Lower lobe of right lung (tissue), 2 donors: ENCODE measurements around the gene HOXA3. TPM values are rescaled to one million over a fixed set of nuclear protein-coding genes. Genes with fewer than 3 reads are reported as not detected.

Source experiments
- ATAC-seq, 2 donors: fragments of 200-7000 bp; cut with Tn5 transposase; one replicate each; pipeline ENCODE4 v1.9.1; 2020 to 2022; ENCODE audit warnings: mild to moderate bottlenecking in 2 of 2, moderate library complexity in 2 of 2
- DNase-seq: peaks from one replicate; pipeline ENCODE4 v3.0.0-alpha.2; 2020
- H3K27ac ChIP-seq: fragments of 200-600 bp; one replicate; pipeline ENCODE4 v1.8.0; 2022
- H3K27me3 ChIP-seq: fragments of 200-600 bp; one replicate; pipeline ENCODE4 v1.8.0; 2022; ENCODE audit warnings: low read depth
- H3K36me3 ChIP-seq: fragments of 200-600 bp; one replicate; pipeline ENCODE4 v1.8.0; 2022; ENCODE audit warnings: mild to moderate bottlenecking
- H3K4me1 ChIP-seq: fragments of 200-600 bp; one replicate; pipeline ENCODE4 v1.8.0; 2022
- H3K4me3 ChIP-seq: fragments of 200-600 bp; one replicate; pipeline ENCODE4 v1.8.0; 2022; ENCODE audit warnings: mild to moderate bottlenecking
- H3K9me3 ChIP-seq: fragments of 200-600 bp; one replicate; pipeline ENCODE4 v1.8.0; 2022
- CTCF ChIP-seq: fragments of 200-600 bp; IDR thresholded peaks from one replicate; pipeline ENCODE4 v1.8.0; 2022; ENCODE audit warnings: antibody characterized with exemption, mild to moderate bottlenecking
- intact Hi-C: fragments of 100-400 bp; cut with DNase I; formaldehyde crosslinking; loops from one replicate; pipeline ENCODE4 v1.11.0; 2022
- total RNA-seq: library from RNA; stranded (reverse); fragmentation: NEBNext Ultra II Directional; extraction: Animal tissue kit (Norgen Biotek cat#: 25700); gene quantifications from one replicate; pipeline ENCODE4 v1.2.1, GENCODE V29; 2021
- donor health status: DM: no; HTN: yes; CAD: no; lungs with severe emphysema.

HOXA3 gene
- total RNA-seq, 1 donor from 2014 or later, result 4.6 TPM

DNA sequence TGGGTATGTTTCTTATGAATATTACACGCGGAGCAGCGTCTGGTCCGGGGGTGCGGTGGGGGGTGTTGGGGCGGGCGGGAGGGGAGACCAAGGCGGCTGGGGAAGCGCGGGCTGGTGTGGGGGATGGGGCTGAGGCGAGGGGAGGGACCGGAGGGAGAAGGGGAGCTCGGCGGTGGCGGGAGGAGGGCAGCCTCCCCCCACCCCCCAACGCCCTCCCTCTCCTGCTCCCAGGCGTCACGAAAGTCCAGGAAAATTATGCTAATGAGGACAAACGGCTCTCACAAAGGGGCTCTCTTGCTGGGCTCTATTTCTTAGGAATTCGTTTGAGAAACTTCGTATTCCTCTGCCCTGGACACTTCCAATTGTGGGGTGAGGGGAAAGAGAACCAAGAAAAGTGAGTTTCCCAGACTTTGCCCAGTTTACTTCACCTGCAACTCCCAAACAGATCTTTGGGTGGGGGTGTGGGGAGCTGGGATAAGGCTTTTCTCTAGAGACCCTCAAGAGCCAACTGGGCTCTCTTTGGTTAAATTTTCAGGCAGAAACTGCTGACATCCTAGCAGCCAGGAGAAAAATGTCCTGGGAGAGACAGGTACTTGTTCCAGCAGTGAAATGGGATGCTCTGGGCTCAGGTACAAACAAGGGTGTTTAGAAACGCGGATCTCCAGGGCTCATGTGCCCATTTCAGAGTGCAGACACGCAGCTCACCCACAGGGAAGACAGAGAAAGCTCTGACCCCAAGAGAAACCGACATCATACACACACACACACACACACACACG is 38.2 kb downstream of the HOXA3 start:
- no peak for DNase-seq
- no peaks in the 10 kb centered on the region for H3K36me3 ChIP-seq
- H3K27ac ChIP-seq, result peak overlapping the region; percentile 89
- peak overlapping the region; percentile 54 for H3K4me3 ChIP-seq
- no peaks in the 10 kb centered on the region for H3K9me3 ChIP-seq
- H3K4me1 ChIP-seq, result peaks cover 28% of the 10 kb centered on the region
- intact Hi-C loops, result no loop called here
- ATAC-seq, result peak; percentile 44 to 52
- TF ChIP-seq CTCF, result no peak
- peaks cover 9% of the 10 kb centered on the region for H3K27me3 ChIP-seq

- ATAC-seq (peak; percentile 40 to 53), DNase-seq (peak; percentile 53)
- peaks cover 34% of the 10 kb centered on the region for H3K4me1 ChIP-seq
- H3K27ac ChIP-seq, result peak overlapping the region; percentile 89
- H3K27me3 ChIP-seq, result peaks cover 9% of the 10 kb centered on the region
- H3K4me3 ChIP-seq, result peak overlapping the region; percentile 54
- no peaks in the 10 kb centered on the region for H3K36me3 ChIP-seq
- intact Hi-C loops, result no loop called here
- H3K9me3 ChIP-seq, result no peaks in the 10 kb centered on the region
- TF ChIP-seq CTCF, result no peak
Observed at GRCh38 chr7:27112955-27113949, 39.1 kb downstream of the HOXA3 start.

DNA sequence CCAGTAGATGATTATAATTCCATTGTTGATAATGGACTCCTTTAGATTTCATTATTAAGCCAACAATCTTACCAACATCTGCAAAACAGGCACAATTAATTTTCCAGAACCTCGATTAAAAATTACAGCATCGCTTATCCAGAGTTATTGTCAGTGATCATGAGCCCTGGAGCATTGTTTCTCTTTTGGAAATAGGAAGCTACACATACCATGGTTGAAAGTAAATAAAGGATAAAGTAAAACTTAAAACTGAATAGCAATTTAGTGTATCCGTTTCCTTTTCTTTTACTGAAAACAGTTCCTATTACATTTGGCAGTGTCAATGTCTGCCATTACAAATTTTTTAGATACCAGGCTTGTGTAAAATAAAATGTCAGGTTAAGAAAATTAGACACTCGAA is 40.0 kb downstream of the HOXA3 start:
- Histone ChIP-seq H3K4me3 (peak overlapping the region; percentile 54), H3K36me3 (no peaks in the 10 kb centered on the region), H3K9me3 (no peaks in the 10 kb centered on the region), H3K27ac (peak overlapping the region; percentile 89), H3K4me1 (peaks cover 34% of the 10 kb centered on the region), H3K27me3 (peaks cover 14% of the 10 kb centered on the region)
- no peak for ATAC-seq
- TF ChIP-seq CTCF, result no peak
- intact Hi-C loops, result no loop called here
- DNase-seq, result no peak

- H3K36me3 ChIP-seq, result no peaks in the 10 kb centered on the region
- TF ChIP-seq CTCF, result no peak
- intact Hi-C loops, result no loop called here
- DNase-seq (no peak), ATAC-seq (no peak)
- H3K4me3 ChIP-seq, result peak overlapping the region; percentile 54
- peak overlapping the region; percentile 89 for H3K27ac ChIP-seq
- H3K4me1 ChIP-seq, result peaks cover 34% of the 10 kb centered on the region
- H3K9me3 ChIP-seq, result no peaks in the 10 kb centered on the region
- peaks cover 16% of the 10 kb centered on the region for H3K27me3 ChIP-seq
Observed at GRCh38 chr7:27111751-27112277, 40.6 kb downstream of the HOXA3 start.

- H3K9me3 ChIP-seq, result no peaks in the 10 kb centered on the region
- H3K27ac ChIP-seq, result peak overlapping the region; percentile 89
- no peak for ATAC-seq
- peak overlapping the region; percentile 28 for H3K4me3 ChIP-seq
- H3K36me3 ChIP-seq, result no peaks in the 10 kb centered on the region
- intact Hi-C loops, result no loop called here
- H3K4me1 ChIP-seq, result peaks cover 34% of the 10 kb centered on the region
- no peak for TF ChIP-seq CTCF
- DNase-seq, result no peak
- H3K27me3 ChIP-seq, result peaks cover 22% of the 10 kb centered on the region
Observed at GRCh38 chr7:27111042-27111750, 41.2 kb downstream of the HOXA3 start.
